ENCODE data around the gene PC.
A peak's percentile ranks its signal among the peaks of the same experiment; 100 is the strongest.

The PC gene

GRCh38 chr11:66976028-66976467, 17.9 kb upstream of the PC start:
- ATAC-seq = peak; percentile 62
- no peak for TF ChIP-seq TCF4 (CRISPR knock-in tag; IDR thresholded peaks at IDR 0.05; ENCODE audit: borderline replicate concordance)
- no peak for TF ChIP-seq ISL1 (CRISPR knock-in tag; IDR thresholded peaks at IDR 0.05)
- TF ChIP-seq BACH2 (CRISPR knock-in tag; IDR thresholded peaks at IDR 0.05; ENCODE audit: borderline replicate concordance) = no peak
- no peak for TF ChIP-seq OSR1 (CRISPR knock-in tag; IDR thresholded peaks at IDR 0.05)
- TF ChIP-seq ZFP30 (CRISPR knock-in tag; IDR thresholded peaks at IDR 0.05) = no peak
- TF ChIP-seq, protein P1, sequence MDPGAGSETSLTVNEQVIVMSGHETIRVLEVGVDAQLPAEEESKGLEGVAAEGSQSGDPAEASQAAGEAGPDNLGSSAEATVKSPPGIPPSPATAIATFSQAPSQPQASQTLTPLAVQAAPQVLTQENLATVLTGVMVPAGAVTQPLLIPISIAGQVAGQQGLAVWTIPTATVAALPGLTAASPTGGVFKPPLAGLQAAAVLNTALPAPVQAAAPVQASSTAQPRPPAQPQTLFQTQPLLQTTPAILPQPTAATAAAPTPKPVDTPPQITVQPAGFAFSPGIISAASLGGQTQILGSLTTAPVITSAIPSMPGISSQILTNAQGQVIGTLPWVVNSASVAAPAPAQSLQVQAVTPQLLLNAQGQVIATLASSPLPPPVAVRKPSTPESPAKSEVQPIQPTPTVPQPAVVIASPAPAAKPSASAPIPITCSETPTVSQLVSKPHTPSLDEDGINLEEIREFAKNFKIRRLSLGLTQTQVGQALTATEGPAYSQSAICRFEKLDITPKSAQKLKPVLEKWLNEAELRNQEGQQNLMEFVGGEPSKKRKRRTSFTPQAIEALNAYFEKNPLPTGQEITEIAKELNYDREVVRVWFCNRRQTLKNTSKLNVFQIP (CRISPR knock-in tag; IDR thresholded peaks at IDR 0.05; ENCODE audit: borderline replicate concordance, low read depth) = no peak
- no peak for TF ChIP-seq CSDC2 (CRISPR knock-in tag; IDR thresholded peaks at IDR 0.05)
- TF ChIP-seq SNAI2 (CRISPR knock-in tag; IDR thresholded peaks at IDR 0.05) = no peak
- TF ChIP-seq PPARA (CRISPR knock-in tag; IDR thresholded peaks at IDR 0.05; ENCODE audit: borderline replicate concordance) = no peak

DNA sequence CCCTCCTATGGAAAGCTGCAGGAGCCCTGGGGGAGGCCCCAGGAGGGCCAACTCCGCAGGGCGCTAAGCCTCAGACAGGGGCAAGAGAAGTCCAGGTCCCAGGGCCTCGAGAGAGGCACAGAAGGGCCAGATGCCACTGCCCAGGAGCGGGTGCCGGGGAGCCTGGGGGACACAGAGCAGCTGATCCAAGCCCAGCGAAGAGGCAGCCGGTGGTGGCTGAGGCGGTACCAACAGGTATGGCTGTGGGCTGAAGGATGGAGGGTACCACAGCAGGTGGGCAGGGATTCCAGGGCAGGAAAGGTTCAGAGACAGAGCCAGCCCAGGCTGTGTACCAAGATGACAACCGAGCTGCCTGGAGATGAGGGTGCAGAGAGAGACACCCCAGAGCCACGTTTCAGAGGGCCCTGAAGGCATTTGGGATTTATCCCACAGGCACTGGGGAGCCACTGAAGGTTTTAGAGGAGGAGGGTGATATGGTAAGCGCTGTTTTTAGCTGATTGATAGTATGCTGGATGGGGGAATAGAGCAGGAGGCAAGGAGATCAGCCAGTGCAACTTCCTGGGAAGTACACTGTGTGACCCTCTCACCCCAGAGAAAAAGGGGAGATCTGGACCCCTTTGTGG, 17.3 kb upstream of the PC start:
- ATAC-seq = no peak; the same call in 1 of the 3 replicates

GRCh38 chr11:66974724-66975404, 16.7 kb upstream of the PC start, which contains the start of gene C11orf86:
TSS of gene C11orf86 (plus strand) at chr11:66975304. CDS start at chr11:66975363, 59 bp downstream.
- TF ChIP-seq BACH2 (CRISPR knock-in tag; IDR thresholded peaks at IDR 0.05; ENCODE audit: borderline replicate concordance) (no peak), TSHZ2 (CRISPR knock-in tag; IDR thresholded peaks at IDR 0.05) (no peak), ZNF70 (CRISPR knock-in tag; IDR thresholded peaks at IDR 0.05) (no peak), TCF4 (CRISPR knock-in tag; IDR thresholded peaks at IDR 0.05; ENCODE audit: borderline replicate concordance) (no peak), ISL1 (CRISPR knock-in tag; IDR thresholded peaks at IDR 0.05) (no peak), ZNF8 (CRISPR knock-in tag; IDR thresholded peaks at IDR 0.05) (no peak)
- ATAC-seq = no peak

More for the DNA sequence above, 17.3 kb upstream of the PC start:
- TF ChIP-seq TSHZ2 (CRISPR knock-in tag; IDR thresholded peaks at IDR 0.05) (no peak), PPARA (CRISPR knock-in tag; IDR thresholded peaks at IDR 0.05; ENCODE audit: borderline replicate concordance) (no peak), SNAI2 (CRISPR knock-in tag; IDR thresholded peaks at IDR 0.05) (no peak), ZNF565 (CRISPR knock-in tag; conservative IDR thresholded peaks at IDR 0.05; ENCODE audit: low read depth) (no peak), RARB (CRISPR knock-in tag; IDR thresholded peaks at IDR 0.05) (no peak), ISL1 (CRISPR knock-in tag; IDR thresholded peaks at IDR 0.05) (no peak), TCF4 (CRISPR knock-in tag; IDR thresholded peaks at IDR 0.05; ENCODE audit: borderline replicate concordance) (no peak), ARNTL (CRISPR knock-in tag; IDR thresholded peaks at IDR 0.05; ENCODE audit: borderline replicate concordance, low read depth) (no peak), TOX (CRISPR knock-in tag; IDR thresholded peaks at IDR 0.05; ENCODE audit: borderline replicate concordance) (no peak), BACH2 (CRISPR knock-in tag; IDR thresholded peaks at IDR 0.05; ENCODE audit: borderline replicate concordance) (no peak)
- TF ChIP-seq, protein P2, sequence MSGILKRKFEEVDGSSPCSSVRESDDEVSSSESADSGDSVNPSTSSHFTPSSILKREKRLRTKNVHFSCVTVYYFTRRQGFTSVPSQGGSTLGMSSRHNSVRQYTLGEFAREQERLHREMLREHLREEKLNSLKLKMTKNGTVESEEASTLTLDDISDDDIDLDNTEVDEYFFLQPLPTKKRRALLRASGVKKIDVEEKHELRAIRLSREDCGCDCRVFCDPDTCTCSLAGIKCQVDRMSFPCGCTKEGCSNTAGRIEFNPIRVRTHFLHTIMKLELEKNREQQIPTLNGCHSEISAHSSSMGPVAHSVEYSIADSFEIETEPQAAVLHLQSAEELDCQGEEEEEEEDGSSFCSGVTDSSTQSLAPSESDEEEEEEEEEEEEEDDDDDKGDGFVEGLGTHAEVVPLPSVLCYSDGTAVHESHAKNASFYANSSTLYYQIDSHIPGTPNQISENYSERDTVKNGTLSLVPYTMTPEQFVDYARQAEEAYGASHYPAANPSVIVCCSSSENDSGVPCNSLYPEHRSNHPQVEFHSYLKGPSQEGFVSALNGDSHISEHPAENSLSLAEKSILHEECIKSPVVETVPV (CRISPR knock-in tag; IDR thresholded peaks at IDR 0.05) = no peak
